Sigmoid colon (tissue), 7 donors: ENCODE data around the gene STX18. TPM values are rescaled to one million over a fixed set of nuclear protein-coding genes. Genes with fewer than 3 reads are reported as not detected.

Experiments
- DNase-seq: peaks from one replicate; pipeline ENCODE4 v3.0.0-alpha.2; 2019
- H3K27ac ChIP-seq, 4 donors: fragments of 200-600 bp; sonication (generic); one replicate each; pipeline ENCODE4 v1.5.1; 2016 to 2019; ENCODE audit warnings: mild to moderate bottlenecking in 1 of 4
- H3K27me3 ChIP-seq, 3 donors: fragments of 200-600 bp; sonication (generic); one replicate each; pipeline ENCODE4 v1.5.1; 2019; ENCODE audit warnings: mild to moderate bottlenecking in 1 of 3
- H3K36me3 ChIP-seq, 4 donors: fragments of 200-600 bp; sonication (generic); one replicate each; pipeline ENCODE4 v1.5.1; 2016 to 2019
- H3K4me1 ChIP-seq, 4 donors: fragments of 200-600 bp; sonication (generic); one replicate each; pipeline ENCODE4 v1.5.1; 2017 to 2019
- H3K4me3 ChIP-seq, 4 donors: fragments of 200-600 bp; sonication (generic); one replicate each; pipeline ENCODE4 v1.5.1; 2017 to 2019; ENCODE audit warnings: mild to moderate bottlenecking in 2 of 4, moderate library complexity in 1 of 4
- H3K9me3 ChIP-seq, 4 donors: fragments of 200-600 bp in 3 of 4; sonication (generic) in 3 of 4; one replicate each; pipeline versions ENCODE4 v1.5.1 to v1.6.1; 2013 to 2019
- EP300 ChIP-seq, 4 donors: sonication (generic); formaldehyde crosslinking; IDR thresholded peaks; one replicate each; pipeline ENCODE4 v1.6.1; 2017; ENCODE audit warnings: antibody characterized with exemption in 4 of 4
- POLR2A ChIP-seq, 2 donors: fragments of 450-650 bp; IDR thresholded peaks; one replicate each; pipeline ENCODE4 v1.6.1; 2016; ENCODE audit warnings: antibody characterized with exemption in 2 of 2, mild to moderate bottlenecking in 2 of 2, moderate library complexity in 2 of 2
- POLR2AphosphoS5 ChIP-seq, 4 donors: sonication (generic); formaldehyde crosslinking; IDR thresholded peaks; one replicate each; pipeline ENCODE4 v1.6.1; 2017; ENCODE audit warnings: antibody characterized with exemption in 4 of 4
- WGBS, 2 donors: extraction: QIAGEN DNeasy Blood & Tissue Kit; methylation state at CpG; one replicate each; pipeline ENCODE4 v1.1.7; 2013; 5-methylcytosine and 5-hydroxymethylcytosine counted together
- intact Hi-C: fragments of 100-400 bp; cut with DNase I; formaldehyde crosslinking; loops from one replicate; pipeline ENCODE4 v1.15.1; 2023
- polyA plus RNA-seq, 3 donors: library from polyadenylated mRNA; stranded (reverse); fragments of 200-250 nt; gene quantifications; one replicate each; pipeline ENCODE4 v1.2.3, GENCODE V29; 2013
- total RNA-seq, 4 donors: library from RNA; depleted of rRNA; stranded (reverse); fragments of >200 nt; gene quantifications; one replicate each; pipeline ENCODE4 v1.1.0, GENCODE V29; 2016
- TF ChIP-seq, protein P1 (sequence below), 4 experiments: fragments of 450-650 bp in 3 of 4; fragments of 200-600 bp in 1 of 4; IDR thresholded peaks; one replicate each; pipeline ENCODE4 v1.5.1; 2016 to 2019; ENCODE audit warnings: antibody characterized with exemption in 4 of 4, mild to moderate bottlenecking in 3 of 4, moderate library complexity in 2 of 4
- donor health status: healthy with polysubstance abuse.
- donor health status: Bipolar disorder and iron deficiency.
- donor health status: healthy.

The STX18 gene
- total and polyA plus RNA-seq, 7 donors: 23.5 to 45.1 (median 26.3) TPM

DNA sequence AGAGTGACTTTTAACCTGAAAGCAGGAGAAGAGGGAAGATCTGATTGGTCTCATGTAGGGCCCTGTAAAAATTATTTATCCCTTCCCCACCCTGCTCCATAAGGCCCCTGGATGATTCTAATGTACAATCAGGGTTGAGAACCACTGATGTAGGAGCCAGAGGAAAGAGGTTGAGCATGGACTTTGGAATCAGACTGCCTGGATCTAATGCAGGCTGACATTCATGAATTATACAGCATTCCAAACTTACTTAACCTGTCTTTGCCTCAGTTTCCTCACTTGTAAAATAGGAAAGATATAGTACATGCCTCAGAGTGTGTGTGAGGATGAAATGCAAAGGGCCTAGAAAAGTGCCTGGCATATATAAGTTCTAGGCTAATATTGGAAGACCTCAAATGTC, 47.0 kb downstream of the STX18 start:
- no peak overlapping the region for H3K27ac ChIP-seq
- no peaks in the 10 kb centered on the region for H3K36me3 ChIP-seq
- no peak overlapping the region for H3K4me3 ChIP-seq
- DNase-seq: no peak
- intact Hi-C loops: no loop called here
- H3K4me1 ChIP-seq: peaks cover 0 to 23% (median 2%) of the 10 kb centered on the region in 4 donors
- TF ChIP-seq POLR2AphosphoS5 (IDR thresholded peaks at IDR 0.05) (no peak), EP300 (IDR thresholded peaks at IDR 0.05) (no peak), POLR2A (IDR thresholded peaks at IDR 0.05) (no peak)
- TF ChIP-seq, protein P1, sequence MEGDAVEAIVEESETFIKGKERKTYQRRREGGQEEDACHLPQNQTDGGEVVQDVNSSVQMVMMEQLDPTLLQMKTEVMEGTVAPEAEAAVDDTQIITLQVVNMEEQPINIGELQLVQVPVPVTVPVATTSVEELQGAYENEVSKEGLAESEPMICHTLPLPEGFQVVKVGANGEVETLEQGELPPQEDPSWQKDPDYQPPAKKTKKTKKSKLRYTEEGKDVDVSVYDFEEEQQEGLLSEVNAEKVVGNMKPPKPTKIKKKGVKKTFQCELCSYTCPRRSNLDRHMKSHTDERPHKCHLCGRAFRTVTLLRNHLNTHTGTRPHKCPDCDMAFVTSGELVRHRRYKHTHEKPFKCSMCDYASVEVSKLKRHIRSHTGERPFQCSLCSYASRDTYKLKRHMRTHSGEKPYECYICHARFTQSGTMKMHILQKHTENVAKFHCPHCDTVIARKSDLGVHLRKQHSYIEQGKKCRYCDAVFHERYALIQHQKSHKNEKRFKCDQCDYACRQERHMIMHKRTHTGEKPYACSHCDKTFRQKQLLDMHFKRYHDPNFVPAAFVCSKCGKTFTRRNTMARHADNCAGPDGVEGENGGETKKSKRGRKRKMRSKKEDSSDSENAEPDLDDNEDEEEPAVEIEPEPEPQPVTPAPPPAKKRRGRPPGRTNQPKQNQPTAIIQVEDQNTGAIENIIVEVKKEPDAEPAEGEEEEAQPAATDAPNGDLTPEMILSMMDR (IDR thresholded peaks at IDR 0.05): no peak
- no peaks in the 10 kb centered on the region for H3K9me3 ChIP-seq
- no peaks in the 10 kb centered on the region for H3K27me3 ChIP-seq

DNA sequence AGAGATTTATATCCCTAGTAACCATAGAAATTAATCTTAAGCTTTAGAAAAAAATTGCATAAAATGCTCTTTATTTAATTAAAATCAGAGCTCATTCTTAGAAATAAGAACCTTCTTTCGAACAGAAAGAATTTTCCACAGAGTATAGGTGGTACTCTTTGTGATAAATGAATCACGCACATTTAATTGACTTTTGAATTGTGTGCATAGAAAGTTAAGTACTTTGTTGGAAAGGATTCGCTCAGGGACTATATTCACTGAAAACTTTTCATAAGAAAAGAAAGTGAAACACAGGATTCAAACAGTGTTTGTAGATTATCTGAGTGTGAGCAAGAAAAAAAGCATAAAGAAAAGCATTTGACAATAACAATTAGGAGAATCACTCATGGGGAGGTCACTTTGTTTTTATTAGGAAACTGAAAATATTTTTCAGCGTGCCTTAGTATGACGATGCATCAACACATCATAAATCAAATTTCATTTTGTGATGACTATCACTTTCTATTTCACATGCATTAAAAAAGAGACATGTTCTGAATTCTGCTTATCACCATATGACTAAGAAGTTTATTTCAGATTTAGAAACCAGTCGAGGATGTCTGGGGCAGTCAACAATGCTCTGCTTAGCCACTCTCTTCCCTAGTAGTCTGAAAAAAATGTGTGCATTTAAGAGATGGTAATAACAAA, 49.5 kb downstream of the STX18 start:
- no peaks in the 10 kb centered on the region for H3K36me3 ChIP-seq
- intact Hi-C loops: no loop called here
- no peak for DNase-seq
- no peak overlapping the region for H3K27ac ChIP-seq
- H3K27me3 ChIP-seq: no peaks in the 10 kb centered on the region
- TF ChIP-seq, protein P1 (IDR thresholded peaks at IDR 0.05): no peak
- TF ChIP-seq POLR2A (IDR thresholded peaks at IDR 0.05): no peak
- no peak for TF ChIP-seq POLR2AphosphoS5 (IDR thresholded peaks at IDR 0.05)
- no peak for TF ChIP-seq EP300 (IDR thresholded peaks at IDR 0.05)
- WGBS, 2 donors: 52 to 67% methylated on average over 6 of the region's 6 CpGs
- H3K9me3 ChIP-seq: no peaks in the 10 kb centered on the region
- no peak overlapping the region for H3K4me3 ChIP-seq
- H3K4me1 ChIP-seq: peaks cover 0 to 17% (median 2%) of the 10 kb centered on the region in 4 donors

DNA sequence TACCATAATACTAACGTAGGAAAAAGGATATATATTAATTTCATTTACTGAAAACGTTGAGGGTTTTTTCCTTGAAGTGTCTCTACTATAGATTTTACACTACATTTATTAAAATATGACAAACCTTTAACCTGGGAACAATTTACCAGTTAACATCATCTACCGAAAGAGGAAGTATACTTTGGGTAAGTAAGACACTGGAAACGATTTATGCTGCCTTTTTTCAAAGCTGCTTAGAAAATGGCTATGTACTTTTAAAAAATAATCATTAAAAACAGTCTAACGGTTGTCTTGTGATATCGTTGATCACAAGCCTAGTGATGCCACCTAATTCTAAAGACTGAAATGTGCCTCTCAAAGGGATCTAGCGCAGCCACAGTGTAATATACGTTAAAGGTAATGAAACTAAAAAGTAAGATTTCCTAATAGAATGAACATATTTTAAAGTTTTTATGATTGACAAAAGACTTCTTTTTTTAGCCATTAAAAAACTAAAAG, 50.4 kb downstream of the STX18 start:
- 73 to 77% methylated on average over 8 of the region's 8 CpGs for WGBS, 2 donors
- intact Hi-C loops: no loop called here
- TF ChIP-seq POLR2A (IDR thresholded peaks at IDR 0.05) (no peak), EP300 (IDR thresholded peaks at IDR 0.05) (no peak), POLR2AphosphoS5 (IDR thresholded peaks at IDR 0.05) (no peak)
- TF ChIP-seq, protein P1 (IDR thresholded peaks at IDR 0.05): no peak
- H3K27me3 ChIP-seq: no peaks in the 10 kb centered on the region
- no peaks in the 10 kb centered on the region for H3K9me3 ChIP-seq
- H3K36me3 ChIP-seq: no peaks in the 10 kb centered on the region
- H3K27ac ChIP-seq: no peak overlapping the region
- H3K4me1 ChIP-seq: peaks cover 0 to 9% (median 2%) of the 10 kb centered on the region in 4 donors
- DNase-seq: no peak
- no peak overlapping the region for H3K4me3 ChIP-seq

DNA sequence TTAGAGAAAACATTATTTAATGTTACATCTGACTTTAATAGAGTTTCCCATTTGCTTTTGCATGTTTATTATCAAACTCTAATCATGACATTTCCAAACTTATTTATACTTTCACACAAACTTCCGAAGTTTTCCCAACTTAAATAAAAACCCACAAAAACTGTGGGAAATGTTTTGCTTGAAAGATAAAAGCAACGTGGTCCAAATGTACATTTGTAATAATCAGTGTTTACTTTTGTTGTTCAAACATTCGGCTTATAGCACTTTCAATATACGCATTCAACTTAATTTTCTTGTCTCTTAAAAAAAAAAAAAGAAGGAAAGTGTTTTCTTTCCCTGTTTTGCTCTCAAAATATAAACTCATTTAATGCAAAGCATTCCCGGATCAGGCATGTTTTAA, 51.0 kb downstream of the STX18 start:
- Histone ChIP-seq H3K4me1 (peaks cover 0 to 9% (median 2%) of the 10 kb centered on the region in 4 donors), H3K9me3 (no peaks in the 10 kb centered on the region), H3K27me3 (no peaks in the 10 kb centered on the region), H3K4me3 (no peak overlapping the region), H3K27ac (no peak overlapping the region), H3K36me3 (no peaks in the 10 kb centered on the region)
- DNase-seq: no peak
- intact Hi-C loops: no loop called here
- WGBS, 2 donors: 31 to 71% methylated on average over 5 of the region's 5 CpGs
- no peak for TF ChIP-seq EP300 (IDR thresholded peaks at IDR 0.05)
- TF ChIP-seq, protein P1 (IDR thresholded peaks at IDR 0.05): no peak
- no peak for TF ChIP-seq POLR2AphosphoS5 (IDR thresholded peaks at IDR 0.05)
- TF ChIP-seq POLR2A (IDR thresholded peaks at IDR 0.05): no peak
